ENCODE results near the gene BBS2.

DNA sequence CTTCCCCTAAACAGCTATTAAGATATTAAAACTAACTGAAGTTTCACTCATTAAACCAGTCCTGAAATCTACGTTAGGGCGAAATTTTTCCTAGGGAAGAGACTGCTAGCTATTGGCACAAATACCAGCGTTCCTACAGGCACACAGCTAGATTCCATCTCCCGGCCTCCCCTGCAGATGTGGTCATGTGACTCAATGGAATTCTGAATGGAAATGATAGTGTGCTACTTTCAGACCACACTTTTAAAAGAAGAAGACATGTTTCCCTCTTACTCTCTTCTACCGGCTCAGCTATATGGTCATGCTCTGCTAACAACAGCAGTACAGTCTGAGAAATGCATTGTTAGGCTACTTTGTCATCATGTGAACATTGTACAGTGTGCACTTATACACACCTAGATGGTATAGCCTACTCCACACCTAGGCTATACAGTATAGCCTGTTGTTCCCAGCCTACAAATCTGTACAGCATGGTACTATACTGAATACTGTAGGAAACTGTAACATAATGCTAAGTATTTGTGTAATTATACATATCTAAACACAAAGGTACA is 37.1 kb downstream of the BBS2 start:
- TF ChIP-seq, protein P1, sequence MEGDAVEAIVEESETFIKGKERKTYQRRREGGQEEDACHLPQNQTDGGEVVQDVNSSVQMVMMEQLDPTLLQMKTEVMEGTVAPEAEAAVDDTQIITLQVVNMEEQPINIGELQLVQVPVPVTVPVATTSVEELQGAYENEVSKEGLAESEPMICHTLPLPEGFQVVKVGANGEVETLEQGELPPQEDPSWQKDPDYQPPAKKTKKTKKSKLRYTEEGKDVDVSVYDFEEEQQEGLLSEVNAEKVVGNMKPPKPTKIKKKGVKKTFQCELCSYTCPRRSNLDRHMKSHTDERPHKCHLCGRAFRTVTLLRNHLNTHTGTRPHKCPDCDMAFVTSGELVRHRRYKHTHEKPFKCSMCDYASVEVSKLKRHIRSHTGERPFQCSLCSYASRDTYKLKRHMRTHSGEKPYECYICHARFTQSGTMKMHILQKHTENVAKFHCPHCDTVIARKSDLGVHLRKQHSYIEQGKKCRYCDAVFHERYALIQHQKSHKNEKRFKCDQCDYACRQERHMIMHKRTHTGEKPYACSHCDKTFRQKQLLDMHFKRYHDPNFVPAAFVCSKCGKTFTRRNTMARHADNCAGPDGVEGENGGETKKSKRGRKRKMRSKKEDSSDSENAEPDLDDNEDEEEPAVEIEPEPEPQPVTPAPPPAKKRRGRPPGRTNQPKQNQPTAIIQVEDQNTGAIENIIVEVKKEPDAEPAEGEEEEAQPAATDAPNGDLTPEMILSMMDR (IDR thresholded peaks at IDR 0.05 in 8 of 11, conservative IDR thresholded peaks at IDR 0.05 in 3 of 11) = no peak
- TF ChIP-seq POLR2A (IDR thresholded peaks at IDR 0.05) = no peak
